ENCODE results near the gene QRSL1. TPM values are rescaled to one million over a fixed set of nuclear protein-coding genes. Genes with fewer than 3 reads are reported as not detected.
"Not testable (repeated sequence)": the region's sequence is repeated elsewhere in the genome, so short reads cannot be mapped to it uniquely, and the experiment has no call there.

Gene QRSL1
- total RNA-seq (10 to 100 TPM in 6 of 9 donors, 1 to 10 TPM in 3; 8.5 to 23.0 (median 11.3) TPM), polyA plus RNA-seq (10 to 100 TPM in 1 of 3 donors, 1 to 10 TPM in 2; 4.8 to 17.5 (median 5.6) TPM)
- long read RNA-seq, donor 1, full-length matches to known transcripts = 9 of 54 reads
- long read RNA-seq, donor 1, partial matches to known transcripts = 45 of 54 reads
- long read RNA-seq, donor 1, other reads (novel, unspliced or antisense) = 0 of 54 reads
- long read RNA-seq, donor 2, full-length matches to known transcripts = 1 of 1 reads
- long read RNA-seq, donor 2, partial matches to known transcripts = 0 of 1 reads
- long read RNA-seq, donor 2, other reads (novel, unspliced or antisense) = 0 of 1 reads
- long read RNA-seq, donor 3, full-length matches to known transcripts = 7 of 7 reads
- long read RNA-seq, donor 3, partial matches to known transcripts = 0 of 7 reads
- long read RNA-seq, donor 3, other reads (novel, unspliced or antisense) = 0 of 7 reads
- long read RNA-seq, donor 4, full-length matches to known transcripts = 9 of 14 reads
- long read RNA-seq, donor 4, partial matches to known transcripts = 3 of 14 reads
- long read RNA-seq, donor 4, other reads (novel, unspliced or antisense) = 2 of 14 reads
- long read RNA-seq, donor 5, full-length matches to known transcripts = 10 of 29 reads
- long read RNA-seq, donor 5, partial matches to known transcripts = 1 of 29 reads
- long read RNA-seq, donor 5, other reads (novel, unspliced or antisense) = 18 of 29 reads
- long read RNA-seq, donor 6, full-length matches to known transcripts = 7 of 10 reads
- long read RNA-seq, donor 6, partial matches to known transcripts = 3 of 10 reads
- long read RNA-seq, donor 6, other reads (novel, unspliced or antisense) = 0 of 10 reads
- long read RNA-seq, donor 7, full-length matches to known transcripts = 1 of 1 reads
- long read RNA-seq, donor 7, partial matches to known transcripts = 0 of 1 reads
- long read RNA-seq, donor 7, other reads (novel, unspliced or antisense) = 0 of 1 reads
- long read RNA-seq, donor 8, full-length matches to known transcripts = 3 of 3 reads
- long read RNA-seq, donor 8, partial matches to known transcripts = 0 of 3 reads
- long read RNA-seq, donor 8, other reads (novel, unspliced or antisense) = 0 of 3 reads
- long read RNA-seq, donor 9, full-length matches to known transcripts = 6 of 6 reads
- long read RNA-seq, donor 9, partial matches to known transcripts = 0 of 6 reads
- long read RNA-seq, donor 9, other reads (novel, unspliced or antisense) = 0 of 6 reads
- long read RNA-seq, donor 10 = 0 reads

- DNase-seq = peak; percentile 87 to 97 (median 90)
- intact Hi-C loops (cut with DNase I) = no loop called here
Measured at GRCh38 chr6:106629103-106629858, at the start of gene QRSL1, which contains the start of gene RTN4IP1. TSS of gene QRSL1 (plus strand) at chr6:106629578. CDS start at chr6:106629682, 104 bp downstream. TSS of gene RTN4IP1 (minus strand) at chr6:106629498. CDS start at chr6:106629021, 477 bp downstream.

GRCh38 chr6:106581468-106581867 lies 47.9 kb upstream of the QRSL1 start:
- Histone ChIP-seq H3K36me3 (replicated peaks in 1 of 2) (no peaks in the 10 kb centered on the region), H3K4me3 (no peak overlapping the region), H3K27me3 (no peaks in the 10 kb centered on the region), H3K4me1 (replicated peaks in 1 of 2) (no peaks in the 10 kb centered on the region), H3K27ac (no peak overlapping the region), H3K9me3 (replicated peaks in 1 of 3) (no peaks in the 10 kb centered on the region)
- TF ChIP-seq POLR2A (IDR thresholded peaks at IDR 0.05) (no peak), CTCF (IDR thresholded peaks at IDR 0.05) (no peak)
- DNase-seq = peak in 1 of 7 donors; percentile 17
- intact Hi-C loops (cut with DNase I) = no loop called here
- WGBS, 4 donors = 43 to 67% (median 54%) methylated on average over 1 of the region's 1 CpG

More at GRCh38 chr6:106629103-106629858, at the start of gene QRSL1, which contains the start of gene RTN4IP1:
- H3K36me3 ChIP-seq (replicated peaks in 1 of 2) = no peaks in the 10 kb centered on the region
- TF ChIP-seq CTCF (IDR thresholded peaks at IDR 0.05) (no peak), POLR2A (IDR thresholded peaks at IDR 0.05) (peak in 1 of 2 donors; percentile 72)
- peaks cover 7 to 27% of the 10 kb centered on the region in 2 donors for H3K4me1 ChIP-seq (replicated peaks in 1 of 2)
- no peaks in the 10 kb centered on the region for H3K27me3 ChIP-seq
- peak within 1 kb of the TSS; percentile 67 to 88 (median 78) for H3K4me3 ChIP-seq
- WGBS, 4 donors = 0% methylated on average over 36 to 46 of the region's 46 CpGs
- H3K27ac ChIP-seq = peak within 1 kb of the TSS; percentile 43 to 90 (median 81)
- no peaks in the 10 kb centered on the region for H3K9me3 ChIP-seq (replicated peaks in 1 of 3)

- TF ChIP-seq POLR2A (IDR thresholded peaks at IDR 0.05) (no peak), CTCF (IDR thresholded peaks at IDR 0.05) (no peak)
- no peak overlapping the region for H3K4me3 ChIP-seq
- no peaks in the 10 kb centered on the region for H3K27me3 ChIP-seq
- H3K36me3 ChIP-seq (replicated peaks in 1 of 2) = peaks cover 0 to under 1% of the 10 kb centered on the region in 2 donors
- no peak overlapping the region for H3K27ac ChIP-seq
- intact Hi-C loops (cut with DNase I) = no loop called here
- no peak for DNase-seq
- no peaks in the 10 kb centered on the region for H3K9me3 ChIP-seq (replicated peaks in 1 of 3)
- 86 to 95% (median 91%) methylated on average over 4 of the region's 4 CpGs for WGBS, 4 donors
- H3K4me1 ChIP-seq (replicated peaks in 1 of 2) = peaks cover 0 to 7% of the 10 kb centered on the region in 2 donors
Measured at GRCh38 chr6:106586815-106587415, 42.5 kb upstream of the QRSL1 start.

- DNase-seq; H3K27me3 ChIP-seq; H3K9me3 ChIP-seq (replicated peaks in 1 of 3); H3K36me3 ChIP-seq (replicated peaks in 1 of 2); H3K27ac ChIP-seq; H3K4me3 ChIP-seq; H3K4me1 ChIP-seq (replicated peaks in 1 of 2); intact Hi-C loops (cut with DNase I): not testable (repeated sequence)
- 67 to 81% (median 72%) methylated on average over 4 to 5 of the region's 5 CpGs for WGBS, 4 donors
Measured at GRCh38 chr6:106588937-106589336, 40.4 kb upstream of the QRSL1 start.
